ENCODE measurements around the gene MMP17. TPM values are rescaled to one million over a fixed set of nuclear protein-coding genes. Genes with fewer than 3 reads are reported as not detected.

Gene MMP17
- polyA plus RNA-seq, 1 donor (not counting 4 experiments of a cell fraction or from before 2014, with no cell fraction given): 2.3 TPM

GRCh38 chr12:131862994-131863710 is 35.0 kb downstream of the MMP17 start:
- H3K27me3 ChIP-seq (ENCODE audit: control insufficient read depth, extremely low read depth, insufficient read depth, low read length): no peaks in the 10 kb centered on the region
- H2AFZ ChIP-seq (ENCODE audit: control insufficient read depth, low read length): no peak overlapping the region
- H3K9ac ChIP-seq (ENCODE audit: control insufficient read depth, extremely low read depth, insufficient read depth, low read length): no peak overlapping the region
- TF ChIP-seq CTCF (optimal IDR thresholded peaks at IDR 0.05 in 1 of 3, IDR thresholded peaks at IDR 0.05 in 1 of 3, conservative IDR thresholded peaks at IDR 0.05 in 1 of 3; ENCODE audit: extremely low read depth in 1 of 3, insufficient read depth in 2 of 3, low read length in 3 of 3) (no peak), EZH2 (IDR thresholded peaks at IDR 0.05; ENCODE audit: low read length) (no peak)
- H3K27ac ChIP-seq (ENCODE audit: control insufficient read depth, insufficient read depth, low read length): no peak overlapping the region
- no peaks in the 10 kb centered on the region for H3K9me3 ChIP-seq (ENCODE audit: control insufficient read depth, low read depth, low read length)
- dilution Hi-C loops (cut with MboI; ENCODE audit: extremely low pct_ligation_motif_present, low sequenced_read_pairs): no loop called here
- no peaks in the 10 kb centered on the region for H3K79me2 ChIP-seq (ENCODE audit: control insufficient read depth, insufficient read depth, low read length)
- no peaks in the 10 kb centered on the region for H4K20me1 ChIP-seq (ENCODE audit: control insufficient read depth, extremely low read depth, insufficient read depth, low read length)
- FAIRE-seq (no peak), DNase-seq (ENCODE audit: low read depth, low spot score) (no peak)
- no peaks in the 10 kb centered on the region for H3K9me1 ChIP-seq (ENCODE audit: control insufficient read depth, extremely low read depth, insufficient read depth, low read length)
- no peaks in the 10 kb centered on the region for H3K36me3 ChIP-seq (ENCODE audit: control insufficient read depth in 2 of 2, extremely low read depth in 1 of 2, insufficient read depth in 2 of 2, low read length in 2 of 2)
- H3K4me1 ChIP-seq (ENCODE audit: control insufficient read depth, extremely low read depth, insufficient read depth, low read length): peaks cover 28% of the 10 kb centered on the region
- H3K4me2 ChIP-seq (ENCODE audit: control insufficient read depth, extremely low read depth, insufficient read depth, low read depth, low read length): peak overlapping the region; percentile 43
- no peak overlapping the region for H3K4me3 ChIP-seq (ENCODE audit: control insufficient read depth in 2 of 3, extremely low read depth in 1 of 3, insufficient read depth in 2 of 3, low read depth in 1 of 3, low read length in 3 of 3)

- FAIRE-seq (no peak), DNase-seq (ENCODE audit: low read depth, low spot score) (no peak)
- dilution Hi-C loops (cut with MboI; ENCODE audit: extremely low pct_ligation_motif_present, low sequenced_read_pairs): no loop called here
- Histone ChIP-seq H3K4me2 (ENCODE audit: control insufficient read depth, extremely low read depth, insufficient read depth, low read depth, low read length) (peak overlapping the region; percentile 43), H3K9me1 (ENCODE audit: control insufficient read depth, extremely low read depth, insufficient read depth, low read length) (no peaks in the 10 kb centered on the region), H3K9ac (ENCODE audit: control insufficient read depth, extremely low read depth, insufficient read depth, low read length) (no peak overlapping the region), H3K9me3 (ENCODE audit: control insufficient read depth, low read depth, low read length) (no peaks in the 10 kb centered on the region), H4K20me1 (ENCODE audit: control insufficient read depth, extremely low read depth, insufficient read depth, low read length) (no peaks in the 10 kb centered on the region), H3K4me3 (ENCODE audit: control insufficient read depth in 2 of 3, extremely low read depth in 1 of 3, insufficient read depth in 2 of 3, low read depth in 1 of 3, low read length in 3 of 3) (no peak overlapping the region), H3K27me3 (ENCODE audit: control insufficient read depth, extremely low read depth, insufficient read depth, low read length) (no peaks in the 10 kb centered on the region), H3K36me3 (ENCODE audit: control insufficient read depth in 2 of 2, extremely low read depth in 1 of 2, insufficient read depth in 2 of 2, low read length in 2 of 2) (no peaks in the 10 kb centered on the region), H3K27ac (ENCODE audit: control insufficient read depth, insufficient read depth, low read length) (no peak overlapping the region), H2AFZ (ENCODE audit: control insufficient read depth, low read length) (no peak overlapping the region), H3K79me2 (ENCODE audit: control insufficient read depth, insufficient read depth, low read length) (no peaks in the 10 kb centered on the region), H3K4me1 (ENCODE audit: control insufficient read depth, extremely low read depth, insufficient read depth, low read length) (peaks cover 28% of the 10 kb centered on the region)
- TF ChIP-seq CTCF (optimal IDR thresholded peaks at IDR 0.05 in 1 of 3, IDR thresholded peaks at IDR 0.05 in 1 of 3, conservative IDR thresholded peaks at IDR 0.05 in 1 of 3; ENCODE audit: extremely low read depth in 1 of 3, insufficient read depth in 2 of 3, low read length in 3 of 3) (no peak), EZH2 (IDR thresholded peaks at IDR 0.05; ENCODE audit: low read length) (no peak)
These were observed 35.7 kb downstream of the MMP17 start for GRCh38 chr12:131863711-131864396.
